ENCODE data around the gene ZNF716. TPM values are rescaled to one million over a fixed set of nuclear protein-coding genes. Genes with fewer than 3 reads are reported as not detected.

The ZNF716 gene
- total RNA-seq, 2 donors from 2014 or later = 0.34 TPM; not detected in 1

DNA sequence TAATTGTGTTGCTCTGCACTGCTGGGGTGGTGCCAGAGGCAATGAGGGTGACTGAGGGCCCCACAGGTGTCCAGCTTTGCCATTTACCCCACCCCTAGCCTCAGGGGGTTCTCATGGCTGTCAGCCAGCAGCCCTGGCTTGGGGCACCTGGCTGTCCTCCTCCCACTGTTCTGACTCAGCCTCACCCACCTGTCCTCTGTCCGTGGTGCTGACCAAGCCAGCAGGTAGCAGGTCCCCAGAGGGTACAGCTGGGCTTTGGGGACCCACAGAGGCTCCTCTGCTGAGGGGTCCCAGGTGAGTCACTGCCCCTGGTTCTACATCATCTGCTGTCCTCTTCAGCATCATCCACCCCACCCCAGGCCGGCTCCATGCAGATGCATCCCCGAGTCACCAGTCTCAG lies 32.2 kb upstream of the ZNF716 start:
- Histone ChIP-seq H3K27me3 (replicated peaks; ENCODE audit: insufficient read depth) (no peaks in the 10 kb centered on the region), H3K4me1 (replicated peaks) (no peaks in the 10 kb centered on the region), H3K9me3 (no peaks in the 10 kb centered on the region), H3K36me3 (no peaks in the 10 kb centered on the region), H3K4me3 (no peak overlapping the region), H3K27ac (no peak overlapping the region)
- intact Hi-C loops (cut with DNase I) = no loop called here
- TF ChIP-seq POLR2AphosphoS5 (IDR thresholded peaks at IDR 0.05) = no peak
- no peak for TF ChIP-seq POLR2A (IDR thresholded peaks at IDR 0.05)
- TF ChIP-seq, protein P1, sequence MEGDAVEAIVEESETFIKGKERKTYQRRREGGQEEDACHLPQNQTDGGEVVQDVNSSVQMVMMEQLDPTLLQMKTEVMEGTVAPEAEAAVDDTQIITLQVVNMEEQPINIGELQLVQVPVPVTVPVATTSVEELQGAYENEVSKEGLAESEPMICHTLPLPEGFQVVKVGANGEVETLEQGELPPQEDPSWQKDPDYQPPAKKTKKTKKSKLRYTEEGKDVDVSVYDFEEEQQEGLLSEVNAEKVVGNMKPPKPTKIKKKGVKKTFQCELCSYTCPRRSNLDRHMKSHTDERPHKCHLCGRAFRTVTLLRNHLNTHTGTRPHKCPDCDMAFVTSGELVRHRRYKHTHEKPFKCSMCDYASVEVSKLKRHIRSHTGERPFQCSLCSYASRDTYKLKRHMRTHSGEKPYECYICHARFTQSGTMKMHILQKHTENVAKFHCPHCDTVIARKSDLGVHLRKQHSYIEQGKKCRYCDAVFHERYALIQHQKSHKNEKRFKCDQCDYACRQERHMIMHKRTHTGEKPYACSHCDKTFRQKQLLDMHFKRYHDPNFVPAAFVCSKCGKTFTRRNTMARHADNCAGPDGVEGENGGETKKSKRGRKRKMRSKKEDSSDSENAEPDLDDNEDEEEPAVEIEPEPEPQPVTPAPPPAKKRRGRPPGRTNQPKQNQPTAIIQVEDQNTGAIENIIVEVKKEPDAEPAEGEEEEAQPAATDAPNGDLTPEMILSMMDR (IDR thresholded peaks at IDR 0.05) = no peak
- WGBS = 50% methylated on average over 3 of the region's 3 CpGs
- DNase-seq (ENCODE audit: low spot score) = no peak

DNA sequence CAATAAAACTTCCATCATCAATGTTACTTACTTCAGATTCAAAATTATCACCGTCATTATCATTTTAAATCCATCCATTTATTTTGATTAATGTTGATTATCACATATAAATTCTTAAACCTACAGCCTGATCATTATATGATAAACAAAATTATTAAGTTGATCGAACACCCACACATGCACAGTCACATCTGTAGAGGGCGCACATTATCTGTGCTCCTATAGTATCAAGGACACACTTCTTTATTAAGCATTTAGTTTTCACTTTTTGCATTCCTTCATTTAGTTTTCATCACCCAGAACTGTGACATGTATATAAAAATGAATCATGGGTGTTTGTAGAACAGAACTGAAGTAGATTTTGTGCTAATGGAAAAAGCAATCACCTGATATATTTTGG lies 26.2 kb upstream of the ZNF716 start:
- 53% methylated on average over 3 of the region's 3 CpGs for WGBS
- intact Hi-C loops (cut with DNase I) = no loop called here
- no peak for DNase-seq (ENCODE audit: low spot score)
- no peak overlapping the region for H3K4me3 ChIP-seq
- TF ChIP-seq POLR2AphosphoS5 (IDR thresholded peaks at IDR 0.05) (no peak), POLR2A (IDR thresholded peaks at IDR 0.05) (no peak)
- TF ChIP-seq, protein P1 (IDR thresholded peaks at IDR 0.05) = no peak
- H3K4me1 ChIP-seq (replicated peaks) = no peaks in the 10 kb centered on the region
- H3K36me3 ChIP-seq = no peaks in the 10 kb centered on the region
- H3K27me3 ChIP-seq (replicated peaks; ENCODE audit: insufficient read depth) = no peaks in the 10 kb centered on the region
- no peak overlapping the region for H3K27ac ChIP-seq
- no peaks in the 10 kb centered on the region for H3K9me3 ChIP-seq

DNA sequence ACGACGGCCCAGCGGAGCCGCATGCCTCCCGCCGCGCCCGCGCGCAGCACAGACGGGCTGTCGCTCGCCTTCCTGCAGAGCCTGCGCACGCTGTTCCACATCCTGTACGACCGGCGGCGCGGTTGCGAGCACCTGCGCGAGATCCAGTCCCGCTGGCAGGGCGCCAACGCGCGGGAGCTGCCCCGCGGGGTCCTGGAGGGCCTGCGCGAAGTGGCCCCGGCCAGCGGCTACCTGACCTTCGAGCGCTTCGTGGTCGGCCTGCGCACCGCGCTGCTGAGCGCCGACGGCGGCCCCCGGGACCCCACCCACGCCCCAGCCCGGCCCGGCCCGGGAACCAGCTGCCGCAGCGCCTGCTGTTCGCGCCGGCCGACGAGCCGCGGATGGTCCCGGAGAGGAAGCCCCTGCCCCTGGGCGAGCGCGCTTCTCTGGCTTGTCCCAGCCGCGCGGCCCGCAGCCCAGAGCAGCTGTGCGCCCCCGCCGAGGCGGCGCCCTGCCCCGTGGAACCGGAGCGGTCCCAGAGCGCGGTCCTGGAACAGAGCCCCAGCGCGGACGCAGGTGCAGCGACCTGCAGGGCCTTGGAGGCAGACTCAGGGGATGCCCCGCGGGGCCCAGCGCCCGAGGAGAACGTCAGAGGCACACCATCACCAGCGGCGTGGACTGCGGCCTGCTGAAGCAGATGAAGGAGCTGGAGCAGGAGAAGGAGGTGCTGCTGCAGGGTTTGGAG lies 25.3 kb upstream of the ZNF716 start:
- TF ChIP-seq POLR2AphosphoS5 (IDR thresholded peaks at IDR 0.05) = no peak
- TF ChIP-seq POLR2A (IDR thresholded peaks at IDR 0.05) = no peak
- TF ChIP-seq, protein P1 (IDR thresholded peaks at IDR 0.05) = no peak
- no peaks in the 10 kb centered on the region for H3K9me3 ChIP-seq
- H3K4me1 ChIP-seq (replicated peaks) = no peaks in the 10 kb centered on the region
- DNase-seq (ENCODE audit: low spot score) = no peak
- no peak overlapping the region for H3K27ac ChIP-seq
- no peaks in the 10 kb centered on the region for H3K36me3 ChIP-seq
- 49% methylated on average over 74 of the region's 89 CpGs for WGBS
- no peaks in the 10 kb centered on the region for H3K27me3 ChIP-seq (replicated peaks; ENCODE audit: insufficient read depth)
- intact Hi-C loops (cut with DNase I) = no loop called here
- H3K4me3 ChIP-seq = no peak overlapping the region

DNA sequence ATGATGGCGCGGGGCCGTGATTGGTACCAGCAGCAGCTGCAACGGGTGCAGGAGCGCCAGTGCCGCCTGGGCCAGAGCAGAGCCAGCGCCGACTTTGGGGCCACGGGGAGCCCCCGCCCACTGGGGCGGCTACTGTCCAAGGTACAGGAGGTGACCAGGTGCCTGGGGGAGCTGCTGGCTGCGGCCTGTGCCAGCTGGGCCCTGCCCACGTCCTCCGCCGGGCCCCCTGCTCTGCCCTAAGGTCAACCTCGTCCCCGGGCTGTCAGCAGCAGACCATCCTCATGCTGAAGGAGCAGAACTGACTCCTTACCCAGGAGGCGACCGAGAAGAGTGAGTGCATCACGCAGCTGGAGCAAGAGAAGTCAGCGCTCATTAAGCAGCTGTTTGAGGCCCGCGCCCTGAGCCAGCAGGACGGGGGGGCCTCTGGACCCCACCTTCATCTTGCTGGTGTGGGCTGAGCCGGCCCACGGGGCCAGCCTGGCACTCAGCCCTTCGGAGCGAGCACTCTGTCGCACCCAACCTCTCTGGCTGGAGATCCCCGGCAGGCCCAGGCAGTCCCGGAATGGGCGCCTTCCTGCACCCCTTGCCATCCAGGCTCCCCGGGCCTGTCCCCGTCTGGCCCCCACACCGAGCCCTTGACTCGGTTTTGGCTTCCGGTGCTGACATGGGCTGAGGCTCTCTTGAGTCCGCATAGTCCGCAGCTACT lies 24.6 kb upstream of the ZNF716 start:
- Histone ChIP-seq H3K9me3 (no peaks in the 10 kb centered on the region), H3K4me1 (replicated peaks) (no peaks in the 10 kb centered on the region), H3K27ac (no peak overlapping the region), H3K36me3 (no peaks in the 10 kb centered on the region), H3K4me3 (no peak overlapping the region), H3K27me3 (replicated peaks; ENCODE audit: insufficient read depth) (no peaks in the 10 kb centered on the region)
- intact Hi-C loops (cut with DNase I) = no loop called here
- 72% methylated on average over 35 of the region's 39 CpGs for WGBS
- no peak for DNase-seq (ENCODE audit: low spot score)
- TF ChIP-seq POLR2AphosphoS5 (IDR thresholded peaks at IDR 0.05) = no peak
- TF ChIP-seq POLR2A (IDR thresholded peaks at IDR 0.05) = no peak
- TF ChIP-seq, protein P1 (IDR thresholded peaks at IDR 0.05) = no peak
